Measurements from ENCODE around the gene ARID5B.

The ARID5B gene

DNA sequence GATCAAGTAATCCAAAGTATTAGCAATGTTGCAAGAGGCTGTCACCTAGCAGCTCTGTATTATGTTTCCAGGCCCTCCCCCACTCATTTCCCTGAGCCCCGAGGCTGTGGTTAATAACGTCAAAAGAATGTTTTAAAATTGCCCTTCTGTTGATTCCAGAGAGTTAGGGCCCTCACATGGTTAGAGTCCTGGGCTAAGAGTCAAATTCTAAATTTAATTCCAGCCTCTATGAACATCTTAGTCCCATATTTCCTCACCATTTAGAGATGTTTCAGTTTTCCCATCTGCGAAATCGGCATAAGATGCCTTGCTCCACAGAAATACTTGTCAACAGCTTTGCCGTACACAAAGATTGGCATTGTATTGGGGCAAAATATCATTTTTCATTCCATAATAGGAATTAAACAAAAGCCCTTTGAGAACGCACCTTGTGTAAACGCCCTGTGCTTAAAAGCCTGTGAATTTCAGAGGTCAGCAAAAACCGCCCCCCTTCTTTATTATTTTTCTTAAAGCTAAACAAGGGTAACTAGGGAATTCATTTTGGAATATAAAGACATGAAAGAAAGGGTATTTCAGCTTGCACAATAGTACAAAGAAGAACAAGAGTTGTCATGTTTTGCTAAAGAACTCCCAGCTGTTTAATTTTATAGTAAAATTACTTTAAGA lies 135.8 kb downstream of the ARID5B start:
- DNase-seq, result no peak

GRCh38 chr10:62037890-62038608 lies 136.6 kb downstream of the ARID5B start:
- DNase-seq, result no peak

- no peak for DNase-seq
Measured at GRCh38 chr10:62038609-62039190, 137.2 kb downstream of the ARID5B start.

DNA sequence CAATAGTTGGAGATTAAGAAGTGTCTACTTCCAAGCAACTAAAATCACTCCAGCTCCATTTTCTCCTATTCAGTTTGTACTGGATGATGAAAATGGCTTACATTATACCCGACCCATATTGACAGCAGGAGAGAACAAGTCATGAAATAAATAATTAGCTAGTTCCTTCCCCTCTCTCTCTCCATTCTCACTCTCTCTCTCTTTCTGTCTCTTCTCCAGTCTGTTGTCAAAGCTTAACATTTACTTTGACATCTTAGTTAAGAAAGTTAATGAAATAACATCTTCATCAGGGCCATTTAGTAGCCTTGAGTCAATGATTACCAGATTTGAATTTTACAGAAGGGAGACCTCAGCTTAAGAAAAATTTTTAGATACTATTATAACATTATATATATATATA lies 138.5 kb downstream of the ARID5B start:
- no peak for DNase-seq

DNA sequence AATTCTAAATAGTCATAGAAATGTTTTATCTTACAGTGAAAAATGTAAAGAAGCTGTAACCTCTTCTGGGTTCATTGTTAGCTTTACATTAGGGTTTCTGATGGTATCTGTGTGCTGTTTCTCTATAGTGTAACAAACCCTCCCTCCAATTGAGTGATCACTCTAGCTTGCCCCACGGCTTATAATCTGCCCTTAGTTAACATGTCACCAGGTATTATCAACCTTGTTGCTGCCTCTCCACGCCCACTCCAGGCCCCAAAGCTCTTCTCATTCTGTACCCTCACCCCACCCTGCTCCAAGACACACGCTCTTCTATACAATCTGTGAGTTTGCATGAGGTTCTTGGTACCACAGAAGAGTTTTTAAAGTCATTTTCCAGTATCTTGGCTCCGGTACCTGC lies 139.4 kb downstream of the ARID5B start:
- DNase-seq, result no peak

DNA sequence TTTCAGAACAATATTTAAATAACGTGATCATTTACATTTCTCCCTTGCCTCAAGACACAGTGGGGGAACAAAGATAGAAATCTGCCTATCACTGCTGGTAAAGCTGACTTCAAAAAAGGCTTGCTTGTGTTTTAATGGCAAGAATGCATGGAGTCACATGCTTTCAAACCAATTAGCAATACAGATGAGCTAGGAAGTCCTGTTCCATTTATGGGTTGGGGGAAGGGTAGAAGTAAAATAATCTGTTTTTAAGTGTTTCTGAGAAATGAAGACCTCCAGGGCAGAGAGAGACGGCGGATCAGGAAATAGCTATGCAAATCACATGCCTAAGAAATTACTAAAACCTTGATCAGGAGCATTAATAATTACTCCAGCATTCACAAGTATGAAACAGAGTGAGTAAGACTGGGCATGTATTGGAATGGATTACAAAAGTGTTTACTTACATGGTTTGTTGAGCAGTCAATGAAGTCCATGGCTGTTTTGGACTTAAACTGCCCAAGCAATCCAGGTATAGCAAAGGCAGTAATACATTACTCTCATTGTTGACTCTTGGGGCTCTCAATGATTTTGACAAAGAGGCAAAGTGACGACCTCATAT lies 142.0 kb downstream of the ARID5B start:
- no peak for DNase-seq

GRCh38 chr10:62044566-62044965 lies 143.1 kb downstream of the ARID5B start:
- DNase-seq, result no peak

DNA sequence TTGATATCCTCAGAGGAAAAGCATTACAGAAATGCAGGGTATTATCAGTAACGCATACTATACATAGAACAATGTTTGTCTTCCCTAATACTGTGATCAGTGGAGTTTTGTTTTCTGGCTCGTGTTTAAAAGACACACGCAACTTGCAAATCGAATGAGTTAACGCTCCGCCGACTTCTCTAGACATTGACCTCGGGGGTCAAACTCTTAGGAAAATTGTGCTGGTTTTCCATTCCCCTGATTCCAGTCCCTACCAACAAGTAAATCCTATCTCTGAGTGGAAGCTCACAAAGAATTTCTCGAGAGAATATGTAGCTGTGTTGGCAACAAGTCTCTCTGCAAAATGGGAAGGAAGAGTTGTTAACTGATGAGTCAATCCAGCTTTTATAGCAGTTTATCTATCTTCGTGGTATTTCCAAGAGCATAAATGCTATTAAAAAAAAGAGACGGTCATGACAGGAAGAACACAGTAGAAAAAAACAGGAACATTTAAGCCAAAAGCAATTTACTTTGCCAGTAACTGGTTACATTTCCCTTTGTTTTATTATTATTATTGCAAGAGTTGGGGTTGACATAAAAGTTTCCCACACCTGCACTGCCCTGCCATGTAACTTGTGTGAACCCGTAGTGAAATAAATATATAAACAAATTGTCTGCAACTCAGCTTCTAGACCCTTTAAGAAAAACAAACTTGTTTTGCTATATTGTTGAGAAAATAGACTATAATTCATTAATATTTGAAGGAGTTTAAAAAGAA lies 144.4 kb downstream of the ARID5B start:
- DNase-seq, result no peak

- DNase-seq, result no peak
Measured at GRCh38 chr10:62046522-62047227, 145.2 kb downstream of the ARID5B start.

- no peak for DNase-seq
Measured at GRCh38 chr10:62047228-62047892, 145.9 kb downstream of the ARID5B start.

DNA sequence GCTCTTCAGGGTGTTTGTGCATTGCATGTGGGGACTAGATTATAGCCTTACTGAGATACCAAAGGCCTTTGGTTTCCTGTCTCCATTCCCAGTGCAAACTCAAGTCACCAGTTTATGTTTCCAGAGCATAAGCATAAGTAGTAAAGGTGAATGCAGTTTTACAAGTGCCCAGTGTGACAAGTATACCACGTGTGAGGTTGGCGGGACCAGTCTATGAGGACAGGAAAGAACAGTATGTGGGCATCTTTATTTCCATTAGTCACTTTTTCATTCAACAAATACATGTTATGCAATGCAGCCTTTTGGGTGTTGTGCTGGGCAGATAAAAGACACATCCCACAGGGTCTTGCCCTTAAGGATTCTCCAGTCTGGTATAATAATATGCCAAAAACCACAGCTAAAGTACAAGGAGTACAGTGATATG lies 146.5 kb downstream of the ARID5B start:
- DNase-seq, result no peak

- DNase-seq, result no peak
Measured at GRCh38 chr10:62048470-62048869, 147.0 kb downstream of the ARID5B start.

DNA sequence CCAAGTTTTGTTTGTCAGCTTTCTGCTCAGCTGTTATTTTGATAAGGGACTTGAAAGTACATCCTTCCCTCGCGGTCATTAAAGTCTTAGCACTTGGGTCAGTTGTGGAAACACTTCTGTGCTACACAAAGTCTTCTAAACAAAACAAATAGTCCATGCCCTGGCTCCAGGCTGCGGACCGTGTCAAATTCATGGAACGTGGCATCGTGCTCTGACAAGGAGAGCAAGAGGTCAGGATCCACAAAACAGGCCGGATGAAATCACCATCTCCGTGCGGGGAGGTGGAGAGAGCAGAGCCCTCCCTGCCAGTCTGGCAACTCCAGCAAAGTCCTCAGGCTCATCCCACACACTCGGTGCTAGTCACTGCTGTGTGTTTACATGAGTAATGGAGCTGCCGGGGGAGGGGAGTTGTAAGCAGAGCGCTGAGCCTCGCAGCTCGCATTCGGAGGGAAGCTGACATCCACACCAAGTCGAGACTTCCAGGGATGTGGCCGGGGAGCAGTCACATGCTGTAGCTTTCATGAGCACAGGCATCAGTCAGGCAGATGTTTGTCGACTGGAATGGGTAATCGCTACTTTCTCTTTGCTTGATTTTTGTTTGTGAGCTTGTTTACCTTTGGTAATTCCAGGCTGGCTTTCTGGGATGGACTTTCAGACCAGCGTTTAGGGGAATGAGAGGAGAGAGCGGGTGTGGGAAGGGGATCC lies 147.6 kb downstream of the ARID5B start:
- no peak for DNase-seq

DNA sequence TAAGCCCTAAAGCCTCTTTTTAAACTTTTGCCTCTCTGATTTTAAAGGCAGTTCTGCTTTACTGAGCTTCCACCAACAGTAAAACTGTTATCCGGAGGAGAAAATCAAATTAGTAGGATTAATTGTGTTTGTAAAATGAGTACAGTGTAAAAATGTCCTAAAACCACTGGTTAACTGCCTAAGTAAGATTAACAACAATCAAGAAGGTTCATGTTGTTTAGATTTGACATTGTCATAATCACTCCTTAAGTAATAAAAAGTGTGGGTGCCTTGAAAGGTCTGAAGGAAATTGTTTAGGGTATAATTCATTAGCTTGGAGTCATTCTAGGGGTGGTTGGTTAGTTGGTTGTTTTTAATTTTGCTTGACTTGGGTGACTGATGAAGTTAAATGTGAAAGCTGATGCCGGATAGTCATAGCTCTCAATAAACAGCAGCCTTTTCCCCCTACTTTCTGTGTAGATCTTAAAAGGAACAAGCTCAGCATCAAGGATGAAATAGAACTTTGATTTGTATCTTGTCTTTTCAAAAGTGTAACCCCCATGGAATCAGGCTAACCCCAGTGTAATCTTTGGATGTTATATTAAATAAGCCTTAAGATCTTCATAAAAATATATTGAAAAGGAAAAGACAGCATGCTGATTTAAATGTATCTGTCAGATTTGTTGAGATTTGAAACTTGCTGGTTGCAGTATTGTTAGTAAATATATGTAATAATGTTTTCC lies 148.3 kb downstream of the ARID5B start:
- DNase-seq, result no peak

DNA sequence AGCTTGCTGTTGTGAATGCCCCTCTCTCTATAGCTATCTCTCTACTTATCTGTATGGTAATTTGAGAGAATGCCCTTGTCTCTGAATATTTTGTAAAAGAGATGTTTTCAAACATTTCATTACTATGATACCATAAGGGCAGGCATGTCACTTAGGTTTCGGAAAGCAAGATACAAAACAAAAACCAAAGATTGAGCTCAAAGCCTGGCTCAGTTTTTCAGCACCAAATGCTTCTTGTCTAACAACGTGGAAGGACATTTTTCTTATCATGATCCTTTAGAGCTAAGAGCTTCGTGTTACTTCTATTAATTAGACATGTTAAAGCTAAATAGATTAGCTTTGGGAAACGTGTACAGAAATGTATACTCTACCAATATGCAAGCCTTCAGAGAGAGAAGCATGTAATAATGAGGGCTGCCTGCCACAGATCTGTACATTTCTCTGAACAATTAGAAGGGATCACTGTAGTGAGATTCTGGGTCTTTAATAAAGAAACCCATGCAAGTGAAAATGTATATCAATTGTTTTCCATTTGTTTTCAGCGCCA lies 148.9 kb downstream of the ARID5B start:
- DNase-seq, result no peak

DNA sequence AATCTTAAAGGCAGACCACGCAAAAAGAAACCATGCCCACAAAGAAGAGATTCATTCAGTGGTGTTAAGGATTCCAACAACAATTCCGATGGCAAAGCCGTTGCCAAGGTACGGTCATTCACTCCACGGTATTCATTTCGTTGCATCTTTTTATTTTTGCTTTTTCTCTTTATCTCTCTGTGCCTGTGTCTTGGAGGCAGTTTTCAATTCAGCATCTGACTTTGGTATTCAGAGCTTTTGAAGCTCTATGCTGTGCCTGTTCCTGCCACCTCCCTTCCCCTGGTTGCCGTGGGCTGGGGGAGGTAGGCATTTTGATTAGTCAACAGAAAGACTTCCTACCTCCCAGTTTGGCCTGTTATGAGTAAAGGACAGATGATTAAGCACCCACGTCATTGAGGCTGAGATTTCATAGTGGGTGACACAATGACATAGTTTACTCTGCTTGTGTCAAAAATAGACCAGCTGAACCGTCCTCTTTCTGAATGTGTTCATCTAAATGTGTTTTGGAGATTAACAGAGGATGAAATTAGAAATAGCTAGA lies 149.5 kb downstream of the ARID5B start:
- DNase-seq, result no peak

DNA sequence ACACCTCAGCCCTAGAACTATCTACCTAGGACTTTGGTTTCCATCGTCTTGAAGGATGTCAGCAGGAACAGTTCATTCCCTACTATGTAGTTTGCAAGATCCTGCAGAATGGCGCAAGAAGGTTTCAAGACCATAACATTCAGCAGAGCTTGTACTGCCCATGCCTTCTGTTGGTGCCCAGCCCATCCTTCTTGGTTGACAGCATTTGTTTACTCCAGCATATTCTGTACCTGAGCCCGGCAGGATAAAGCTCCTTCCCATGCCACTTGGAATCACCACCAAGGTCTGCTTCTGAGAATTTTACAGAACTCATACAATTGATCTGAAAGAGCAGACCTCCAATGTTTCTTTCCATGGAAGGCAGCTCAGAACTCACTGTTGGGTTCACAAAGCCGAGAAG lies 150.8 kb downstream of the ARID5B start:
- DNase-seq, result no peak

GRCh38 chr10:62053860-62054259 lies 152.4 kb downstream of the ARID5B start:
- DNase-seq, result no peak

- no peak for DNase-seq
Measured at GRCh38 chr10:62054408-62054807, 152.9 kb downstream of the ARID5B start.

DNA sequence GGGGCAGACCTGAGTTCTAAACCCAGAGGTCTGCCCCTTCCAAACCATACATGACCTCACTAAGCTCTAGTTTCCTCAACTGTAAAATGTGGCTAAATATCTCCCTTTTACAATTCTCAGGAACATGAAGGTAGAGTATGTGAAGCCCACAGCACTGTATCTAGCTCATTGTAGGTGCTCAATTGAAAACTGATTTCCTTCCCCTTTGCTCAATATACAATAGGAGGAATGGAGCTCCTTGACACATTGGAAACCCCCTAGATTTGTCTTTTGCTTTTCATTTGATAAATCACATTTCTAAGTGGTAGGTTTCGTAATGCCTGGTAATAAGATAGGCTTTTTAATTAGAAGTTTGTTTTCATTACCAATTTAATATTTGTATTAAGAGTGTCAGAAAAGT lies 153.3 kb downstream of the ARID5B start:
- no peak for DNase-seq
